MM.1S (cell line): ENCODE data around the gene DZIP1L.
"Not testable (repeated sequence)": the region's sequence is repeated elsewhere in the genome, so short reads cannot be mapped to it uniquely, and the experiment has no call there.

Experiments used
- DNase-seq: peaks from one replicate; pipeline ENCODE4 v3.0.0-alpha.2; 2015
- H2AFZ ChIP-seq: fragments of 300-600 bp; sonication (generic); 2 replicates; pipeline ENCODE4 v1.6.0; 2016; ENCODE audit warnings: antibody characterized with exemption, low read length
- H3F3A ChIP-seq: fragments of 300-600 bp; sonication (generic); 2 replicates; pipeline ENCODE4 v1.6.1; 2016; ENCODE audit warnings: mild to moderate bottlenecking, antibody characterized with exemption, low read length, moderate library complexity, mixed read lengths; ENCODE audit not compliant: insufficient read depth
- H3K27ac ChIP-seq: fragments of 300-600 bp; sonication (generic); 2 replicates; pipeline ENCODE4 v1.5.1; 2016; ENCODE audit warnings: mild to moderate bottlenecking, low read length
- H3K27me3 ChIP-seq: fragments of 300-600 bp; sonication (generic); replicated peaks from 2 replicates; pipeline ENCODE4 v1.6.0; 2016; ENCODE audit warnings: low read length; ENCODE audit not compliant: insufficient read depth
- H3K36me3 ChIP-seq: fragments of 300-600 bp; sonication (generic); replicated peaks from 2 replicates; pipeline ENCODE4 v1.6.1; 2016; ENCODE audit warnings: mild to moderate bottlenecking, low read length, mixed read lengths; ENCODE audit not compliant: insufficient read depth
- H3K4me1 ChIP-seq: fragments of 300-600 bp; sonication (generic); 2 replicates; pipeline ENCODE4 v1.6.1; 2016; ENCODE audit warnings: low read length, mixed read lengths
- H3K4me2 ChIP-seq: fragments of 300-600 bp; sonication (generic); 2 replicates; pipeline ENCODE4 v1.6.0; 2016; ENCODE audit warnings: low read depth, low read length
- H3K4me3 ChIP-seq: fragments of 300-600 bp; sonication (generic); 2 replicates; pipeline ENCODE4 v1.5.1; 2016; ENCODE audit warnings: low read length, mixed read lengths
- H3K79me2 ChIP-seq: fragments of 300-600 bp; sonication (generic); 2 replicates; pipeline ENCODE4 v1.6.1; 2016; ENCODE audit warnings: mixed run types, low read length, mixed read lengths
- H3K9ac ChIP-seq: fragments of 300-600 bp; sonication (generic); 2 replicates; pipeline ENCODE4 v1.6.1; 2016; ENCODE audit warnings: low read length, mixed read lengths
- H3K9me2 ChIP-seq: fragments of 300-600 bp; sonication (generic); replicated peaks from 2 replicates; pipeline ENCODE4 v1.6.1; 2016; ENCODE audit warnings: mild to moderate bottlenecking, low read length, mixed read lengths; ENCODE audit not compliant: insufficient read depth
- H3K9me3 ChIP-seq: fragments of 300-600 bp; sonication (generic); replicated peaks from 2 replicates; pipeline ENCODE4 v1.6.1; 2016; ENCODE audit warnings: mild to moderate bottlenecking, low read length, mixed read lengths; ENCODE audit not compliant: insufficient read depth
- H4K20me1 ChIP-seq: fragments of 300-600 bp; sonication (generic); 2 replicates; pipeline ENCODE4 v1.6.1; 2016; ENCODE audit warnings: mild to moderate bottlenecking, low read length, moderate library complexity, mixed read lengths; ENCODE audit not compliant: insufficient read depth
- EZH2 ChIP-seq: fragments of 300-600 bp; sonication (generic); optimal IDR thresholded peaks from 2 replicates; pipeline ENCODE3; 2017; ENCODE audit warnings: low read depth, mild to moderate bottlenecking, antibody characterized with exemption, low read length, mixed read lengths
- EZH2phosphoT487 ChIP-seq: fragments of 300-600 bp; sonication (generic); IDR thresholded peaks from 2 replicates; pipeline ENCODE4 v1.6.1; 2018; ENCODE audit warnings: antibody characterized with exemption, low read length
- TF ChIP-seq, protein P1 (sequence below): fragments of 300-600 bp; sonication (generic); IDR thresholded peaks from 2 replicates; pipeline ENCODE4 v1.5.1; 2016; ENCODE audit warnings: antibody characterized with exemption, low read length, mixed read lengths

Gene DZIP1L

DNA sequence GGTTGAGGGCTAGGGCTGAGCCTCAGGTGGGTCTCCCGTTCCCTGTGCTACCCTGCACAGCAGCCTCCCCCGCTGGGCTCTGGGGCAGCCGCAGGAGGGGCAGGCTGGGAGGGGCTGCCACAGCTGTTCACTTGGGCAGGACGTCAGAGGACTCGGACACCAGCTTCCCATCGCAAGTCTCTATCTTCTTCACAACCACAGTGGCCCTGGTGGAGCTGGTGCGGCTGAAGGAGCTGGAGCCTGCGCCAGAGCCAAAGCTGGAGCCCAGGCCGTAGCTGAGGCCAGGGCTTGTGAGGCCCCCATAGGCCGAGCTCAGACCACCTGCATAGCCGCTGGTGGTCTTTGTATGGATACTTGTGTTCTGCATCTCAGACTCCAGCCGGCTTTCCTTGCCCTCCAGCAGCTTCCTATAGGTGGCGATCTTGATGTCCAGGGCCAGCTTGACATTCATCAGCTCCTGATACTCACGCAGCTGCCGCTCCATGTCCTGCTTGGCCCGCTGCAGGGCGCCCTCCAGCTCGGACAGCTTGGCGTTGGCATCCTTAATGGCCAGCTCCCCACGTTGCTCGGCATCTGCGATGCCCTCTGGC is 14.0 kb downstream of the DZIP1L start:
- H3K36me3 ChIP-seq = not testable (repeated sequence)

DNA sequence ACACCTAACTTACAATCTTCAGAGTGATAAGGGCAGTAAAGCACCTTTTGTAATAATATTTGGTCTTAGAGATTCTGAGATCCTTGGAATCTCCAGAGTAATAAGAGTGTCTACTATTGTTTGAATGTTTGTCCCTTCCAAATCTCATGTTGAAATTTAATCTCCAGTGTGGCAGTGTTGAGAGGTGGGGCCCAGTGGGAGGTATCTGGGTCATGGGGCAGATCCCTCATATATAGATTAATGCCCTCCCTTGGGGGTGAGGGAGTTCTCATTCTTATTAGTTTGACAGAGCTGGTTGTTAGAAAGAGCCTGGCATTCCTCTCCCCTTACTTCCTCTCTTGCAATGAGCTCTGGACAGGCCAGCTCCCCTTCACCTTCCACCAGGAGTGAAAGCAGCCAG is 16.0 kb downstream of the DZIP1L start:
- Histone ChIP-seq H3F3A (no peaks in the 10 kb centered on the region), H2AFZ (no peak overlapping the region), H4K20me1 (no peaks in the 10 kb centered on the region), H3K4me1 (no peaks in the 10 kb centered on the region), H3K27me3 (no peaks in the 10 kb centered on the region), H3K79me2 (no peaks in the 10 kb centered on the region), H3K27ac (no peak overlapping the region), H3K36me3 (no peaks in the 10 kb centered on the region), H3K9me2 (no peaks in the 10 kb centered on the region), H3K4me2 (no peak overlapping the region), H3K4me3 (no peak overlapping the region), H3K9ac (no peak overlapping the region), H3K9me3 (no peaks in the 10 kb centered on the region)
- no peak for DNase-seq
- TF ChIP-seq EZH2phosphoT487 (no peak), EZH2 (no peak)
- TF ChIP-seq, protein P1, sequence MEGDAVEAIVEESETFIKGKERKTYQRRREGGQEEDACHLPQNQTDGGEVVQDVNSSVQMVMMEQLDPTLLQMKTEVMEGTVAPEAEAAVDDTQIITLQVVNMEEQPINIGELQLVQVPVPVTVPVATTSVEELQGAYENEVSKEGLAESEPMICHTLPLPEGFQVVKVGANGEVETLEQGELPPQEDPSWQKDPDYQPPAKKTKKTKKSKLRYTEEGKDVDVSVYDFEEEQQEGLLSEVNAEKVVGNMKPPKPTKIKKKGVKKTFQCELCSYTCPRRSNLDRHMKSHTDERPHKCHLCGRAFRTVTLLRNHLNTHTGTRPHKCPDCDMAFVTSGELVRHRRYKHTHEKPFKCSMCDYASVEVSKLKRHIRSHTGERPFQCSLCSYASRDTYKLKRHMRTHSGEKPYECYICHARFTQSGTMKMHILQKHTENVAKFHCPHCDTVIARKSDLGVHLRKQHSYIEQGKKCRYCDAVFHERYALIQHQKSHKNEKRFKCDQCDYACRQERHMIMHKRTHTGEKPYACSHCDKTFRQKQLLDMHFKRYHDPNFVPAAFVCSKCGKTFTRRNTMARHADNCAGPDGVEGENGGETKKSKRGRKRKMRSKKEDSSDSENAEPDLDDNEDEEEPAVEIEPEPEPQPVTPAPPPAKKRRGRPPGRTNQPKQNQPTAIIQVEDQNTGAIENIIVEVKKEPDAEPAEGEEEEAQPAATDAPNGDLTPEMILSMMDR = no peak

More for the DNA sequence above, 14.0 kb downstream of the DZIP1L start:
- H3K4me3 ChIP-seq, H3K9me3 ChIP-seq, H3K27me3 ChIP-seq, H3K9me2 ChIP-seq, H3F3A ChIP-seq, H4K20me1 ChIP-seq, DNase-seq, H3K79me2 ChIP-seq, H3K27ac ChIP-seq, H2AFZ ChIP-seq, H3K4me2 ChIP-seq, H3K9ac ChIP-seq, H3K4me1 ChIP-seq: not testable (repeated sequence)
- TF ChIP-seq, protein P1 = 0 out of 2 replicates have a peak, but pooled peaks have one; percentile 10

DNA sequence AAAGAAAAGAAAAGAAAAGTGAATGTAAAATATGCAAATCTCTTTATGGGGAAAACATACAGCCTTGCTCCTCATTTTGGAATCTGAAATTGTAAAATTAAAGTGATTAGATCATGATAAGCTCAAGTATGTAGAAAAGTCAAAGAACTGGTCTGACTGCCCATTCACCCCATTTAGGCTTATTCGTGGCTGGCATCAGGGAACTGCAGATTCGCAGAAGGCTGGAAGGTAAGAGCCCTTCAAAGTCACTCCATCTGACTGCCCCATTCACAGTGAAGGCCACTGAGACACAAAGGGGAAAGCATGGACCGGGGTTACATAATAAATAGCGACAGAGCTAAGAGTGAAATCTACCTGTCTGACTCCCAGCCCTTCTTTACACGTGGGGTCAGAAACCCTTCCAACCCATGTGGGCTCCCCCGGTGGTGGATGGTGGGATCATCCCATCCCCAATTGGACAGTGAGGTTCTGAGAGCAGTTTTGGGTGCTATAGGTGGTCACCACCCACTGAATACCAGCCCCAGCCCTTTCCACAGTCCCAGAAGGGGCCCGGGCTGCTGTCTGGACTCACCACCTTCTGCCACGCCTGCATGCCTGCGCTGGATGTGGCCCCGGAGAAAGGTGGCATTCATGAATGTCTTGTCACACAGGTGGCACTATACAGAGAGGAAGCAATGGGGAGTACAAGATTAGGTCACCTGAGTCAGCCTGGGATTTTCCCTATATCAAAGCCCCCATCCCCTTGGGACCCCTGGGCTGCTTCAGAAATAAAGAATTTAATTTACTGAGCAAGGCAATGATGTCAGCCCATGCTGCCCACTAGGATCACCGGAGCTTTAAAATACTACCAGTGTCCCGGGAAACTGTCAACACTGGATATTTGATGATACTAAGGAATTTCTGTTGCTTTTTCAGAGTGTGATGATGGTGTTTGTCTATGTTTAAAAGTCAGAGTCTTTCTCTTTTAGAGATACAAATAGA is 17.9 kb downstream of the DZIP1L start:
- no peaks in the 10 kb centered on the region for H3K9me3 ChIP-seq
- TF ChIP-seq, protein P1 = peak; percentile 43
- no peak for TF ChIP-seq EZH2phosphoT487
- no peak overlapping the region for H3K4me2 ChIP-seq
- DNase-seq = no peak
- no peaks in the 10 kb centered on the region for H3K4me1 ChIP-seq
- no peaks in the 10 kb centered on the region for H3K36me3 ChIP-seq
- H2AFZ ChIP-seq = no peak overlapping the region
- H3K4me3 ChIP-seq = no peak overlapping the region
- no peak overlapping the region for H3K27ac ChIP-seq
- H3K9me2 ChIP-seq = no peaks in the 10 kb centered on the region
- no peaks in the 10 kb centered on the region for H4K20me1 ChIP-seq
- no peaks in the 10 kb centered on the region for H3F3A ChIP-seq
- H3K27me3 ChIP-seq = no peaks in the 10 kb centered on the region; the same call in 1 of the 2 replicates
- H3K79me2 ChIP-seq = no peaks in the 10 kb centered on the region
- no peak overlapping the region for H3K9ac ChIP-seq
